GM12875 (cell line): ENCODE measurements around the gene CYTH3.
"Not testable (repeated sequence)": the region's sequence is repeated elsewhere in the genome, so short reads cannot be mapped to it uniquely, and the experiment has no call there.

ENCODE experiments used
- H3K4me3 ChIP-seq: one replicate; pipeline ENCODE4 v1.5.1; 2011; ENCODE audit warnings: low read depth, low read length, control low read depth
- CTCF ChIP-seq: IDR thresholded peaks from 2 replicates; pipeline ENCODE4 v1.5.1; 2011; ENCODE audit warnings: low read depth, mild to moderate bottlenecking, control low read depth, inconsistent platforms, low read length, moderate library complexity, borderline replicate concordance; ENCODE audit not compliant: insufficient read depth

The CYTH3 gene

GRCh38 chr7:6306471-6306870, 34.0 kb upstream of the CYTH3 start:
- no peak overlapping the region for H3K4me3 ChIP-seq
- TF ChIP-seq CTCF, result no peak

- H3K4me3 ChIP-seq, result no peak overlapping the region
- TF ChIP-seq CTCF, result no peak
Observed at GRCh38 chr7:6305330-6305729, 32.9 kb upstream of the CYTH3 start.

GRCh38 chr7:6301446-6301845, 29.0 kb upstream of the CYTH3 start:
- H3K4me3 ChIP-seq, result not testable (repeated sequence)

- no peak overlapping the region for H3K4me3 ChIP-seq
- TF ChIP-seq CTCF, result no peak
Observed at GRCh38 chr7:6299774-6300173, 27.4 kb upstream of the CYTH3 start.

- TF ChIP-seq CTCF, result no peak
- no peak overlapping the region for H3K4me3 ChIP-seq
Observed at GRCh38 chr7:6294839-6295238, 22.4 kb upstream of the CYTH3 start.

- H3K4me3 ChIP-seq, result no peak overlapping the region
- TF ChIP-seq CTCF, result no peak
Observed at GRCh38 chr7:6293202-6293601, 20.8 kb upstream of the CYTH3 start.

GRCh38 chr7:6291941-6292340, 19.5 kb upstream of the CYTH3 start:
- H3K4me3 ChIP-seq, result not testable (repeated sequence)

GRCh38 chr7:6291531-6291930, 19.1 kb upstream of the CYTH3 start:
- no peak for TF ChIP-seq CTCF
- H3K4me3 ChIP-seq, result no peak overlapping the region
